Ascending aorta (tissue), 2 donors: ENCODE data around the gene RMDN2. TPM values are rescaled to one million over a fixed set of nuclear protein-coding genes. Genes with fewer than 3 reads are reported as not detected.
"Not testable (repeated sequence)": the region's sequence is repeated elsewhere in the genome, so short reads cannot be mapped to it uniquely, and the experiment has no call there.

Experiments
- DNase-seq, 2 donors: peaks; one replicate each; pipeline ENCODE4 v3.0.0-alpha.2; 2019; ENCODE audit warnings: low spot score in 2 of 2
- H3K27ac ChIP-seq, 2 donors: fragments of 200-600 bp; sonication (generic); one replicate each; pipeline ENCODE4 v1.5.1; 2016 to 2017; ENCODE audit warnings: mild to moderate bottlenecking in 1 of 2
- H3K27me3 ChIP-seq: fragments of 200-600 bp; sonication (generic); one replicate; pipeline ENCODE4 v1.5.1; 2017
- H3K36me3 ChIP-seq, 2 donors: fragments of 200-600 bp; sonication (generic); one replicate each; pipeline ENCODE4 v1.5.1; 2016
- H3K4me1 ChIP-seq, 2 donors: fragments of 200-600 bp; sonication (generic); one replicate each; pipeline ENCODE4 v1.5.1; 2016 to 2017; ENCODE audit warnings: mild to moderate bottlenecking in 1 of 2
- H3K4me3 ChIP-seq, 2 donors: fragments of 200-600 bp; sonication (generic); one replicate each; pipeline ENCODE4 v1.5.1; 2016 to 2017; ENCODE audit warnings: mild to moderate bottlenecking in 1 of 2
- H3K9me3 ChIP-seq, 2 donors: fragments of 200-600 bp; sonication (generic); one replicate each; pipeline ENCODE4 v1.5.1; 2016
- CTCF ChIP-seq, 3 experiments: fragments of 200-600 bp in 2 of 3; fragments of 450-650 bp in 1 of 3; sonication (generic) in 2 of 3; IDR thresholded peaks; one replicate each; pipeline ENCODE4 v1.5.1; 2016 to 2019; ENCODE audit warnings: antibody characterized with exemption in 3 of 3, mild to moderate bottlenecking in 1 of 3, moderate library complexity in 1 of 3
- intact Hi-C: fragments of 100-400 bp; cut with DNase I; formaldehyde crosslinking; loops from one replicate; pipeline ENCODE4 v1.15.1; 2023
- total RNA-seq: library from RNA; depleted of rRNA; stranded (reverse); fragments of >200 nt; gene quantifications from one replicate; pipeline ENCODE4 v1.1.0, GENCODE V29; 2016

Gene RMDN2
- total RNA-seq, 1 donor from 2014 or later, result 0.21 TPM

GRCh38 chr2:37921781-37922180 is 3.3 kb upstream of the RMDN2 start:
- no peaks in the 10 kb centered on the region for H3K27me3 ChIP-seq
- TF ChIP-seq CTCF (IDR thresholded peaks at IDR 0.05), result no peak
- H3K4me1 ChIP-seq, result peaks cover 0 to 12% of the 10 kb centered on the region in 2 donors
- intact Hi-C loops, result no loop called here
- DNase-seq, result no peak
- no peak overlapping the region for H3K4me3 ChIP-seq
- no peaks in the 10 kb centered on the region for H3K9me3 ChIP-seq
- no peak overlapping the region for H3K27ac ChIP-seq
- H3K36me3 ChIP-seq, result no peaks in the 10 kb centered on the region

GRCh38 chr2:37923308-37924055 is 1.6 kb upstream of the RMDN2 start:
- no peak overlapping the region for H3K4me3 ChIP-seq
- TF ChIP-seq CTCF (IDR thresholded peaks at IDR 0.05), result no peak
- DNase-seq, result no peak
- no peak overlapping the region for H3K27ac ChIP-seq
- H3K9me3 ChIP-seq, result no peaks in the 10 kb centered on the region
- intact Hi-C loops, result no loop called here
- H3K27me3 ChIP-seq, result no peaks in the 10 kb centered on the region
- peaks cover 0 to 7% of the 10 kb centered on the region in 2 donors for H3K4me1 ChIP-seq
- H3K36me3 ChIP-seq, result no peaks in the 10 kb centered on the region

GRCh38 chr2:37926635-37927034 is 1.5 kb downstream of the RMDN2 start:
- intact Hi-C loops, result no loop called here
- H3K27me3 ChIP-seq, result no peaks in the 10 kb centered on the region
- H3K4me3 ChIP-seq, result no peak overlapping the region
- no peaks in the 10 kb centered on the region for H3K9me3 ChIP-seq
- no peaks in the 10 kb centered on the region for H3K36me3 ChIP-seq
- H3K27ac ChIP-seq, result no peak overlapping the region
- H3K4me1 ChIP-seq, result peaks cover 0 to 7% of the 10 kb centered on the region in 2 donors
- no peak for DNase-seq
- TF ChIP-seq CTCF (IDR thresholded peaks at IDR 0.05), result no peak

GRCh38 chr2:37928377-37928776 is 3.3 kb downstream of the RMDN2 start:
- Histone ChIP-seq H3K9me3 (no peaks in the 10 kb centered on the region), H3K36me3 (no peaks in the 10 kb centered on the region), H3K27me3 (no peaks in the 10 kb centered on the region), H3K27ac (no peak overlapping the region), H3K4me3 (no peak overlapping the region), H3K4me1 (peaks cover 0 to 7% of the 10 kb centered on the region in 2 donors)
- intact Hi-C loops, result no loop called here
- no peak for DNase-seq
- no peak for TF ChIP-seq CTCF (IDR thresholded peaks at IDR 0.05)

GRCh38 chr2:37930392-37930791 is 5.3 kb downstream of the RMDN2 start:
- H3K27me3 ChIP-seq, intact Hi-C loops, H3K4me3 ChIP-seq, H3K27ac ChIP-seq, H3K9me3 ChIP-seq, DNase-seq, H3K4me1 ChIP-seq, H3K36me3 ChIP-seq: not testable (repeated sequence)

GRCh38 chr2:37932873-37933272 is 7.8 kb downstream of the RMDN2 start:
- H3K4me3 ChIP-seq, H3K36me3 ChIP-seq, intact Hi-C loops, DNase-seq, H3K4me1 ChIP-seq, H3K27me3 ChIP-seq, H3K9me3 ChIP-seq, H3K27ac ChIP-seq: not testable (repeated sequence)
